Stimulated activated naive CD8-positive, alpha-beta T cell treated with anti-CD3 and anti-CD28 coated beads, Interleukin-15, Interleukin-2, amounts not matched to agents 100 ng/mL and 50 ng/mL, for 24 hours (primary cell): ENCODE results near the gene CEPT1.
"Not testable (repeated sequence)": the region's sequence is repeated elsewhere in the genome, so short reads cannot be mapped to it uniquely, and the experiment has no call there.

ENCODE experiments used
- H3K27ac Mint-ChIP-seq: one replicate; pipeline ENCODE4 v1.8.0; 2021; ENCODE audit warnings: mild to moderate bottlenecking, mixed read lengths
- H3K27me3 Mint-ChIP-seq: one replicate; pipeline ENCODE4 v1.8.0; 2021; ENCODE audit warnings: mixed read lengths
- H3K36me3 Mint-ChIP-seq: one replicate; pipeline ENCODE4 v1.8.0; 2021; ENCODE audit warnings: low read depth, mixed read lengths
- H3K4me1 Mint-ChIP-seq: one replicate; pipeline ENCODE4 v1.8.0; 2021; ENCODE audit warnings: low read depth, mixed read lengths
- H3K4me3 Mint-ChIP-seq: one replicate; pipeline ENCODE4 v1.8.0; 2021; ENCODE audit warnings: mild to moderate bottlenecking, mixed read lengths
- H3K9me3 Mint-ChIP-seq: one replicate; pipeline ENCODE4 v1.8.0; 2021; ENCODE audit warnings: mixed read lengths

Gene CEPT1

DNA sequence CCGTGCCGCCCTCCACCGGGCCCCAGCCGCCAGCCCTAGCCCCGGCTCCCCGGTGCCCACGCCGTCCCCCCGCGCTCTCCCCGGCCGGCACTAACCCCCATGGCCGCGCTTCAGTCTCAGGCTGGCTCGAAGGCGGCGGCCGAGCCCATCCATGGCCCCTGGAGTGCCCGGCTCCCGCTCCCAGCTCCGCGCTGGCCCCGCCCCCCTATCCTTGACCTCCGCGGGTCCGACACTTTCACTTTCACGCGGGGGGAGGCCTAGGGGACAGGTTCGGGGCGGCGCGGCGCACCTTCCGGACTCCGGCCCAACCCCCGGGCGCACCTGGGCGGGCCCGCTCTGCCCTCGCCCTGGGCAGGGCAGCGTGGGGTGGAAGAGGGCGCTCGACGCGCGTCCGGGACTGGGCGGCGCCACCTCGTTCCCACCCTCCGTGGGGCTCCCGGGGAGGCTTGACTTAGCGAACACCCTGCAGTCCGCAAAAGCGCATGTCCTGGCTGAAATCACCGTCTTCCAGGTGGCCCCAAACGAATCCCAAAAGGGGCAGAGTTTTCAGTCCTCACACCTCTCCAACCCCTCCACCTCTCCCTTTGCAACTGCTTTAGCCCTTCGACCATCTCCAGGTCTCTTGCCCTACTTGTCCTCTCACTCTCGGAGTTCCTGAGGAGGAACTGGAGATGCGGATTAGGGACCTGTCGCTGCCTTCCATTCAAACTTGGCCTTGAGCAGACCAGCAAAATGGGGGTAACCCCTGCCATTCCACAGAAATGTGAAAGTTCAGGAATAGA is 64.4 kb downstream of the CEPT1 start:
- Mint-ChIP-seq H3K27me3 (no peaks in the 10 kb centered on the region), H3K27ac (peak overlapping the region; percentile 100)

DNA sequence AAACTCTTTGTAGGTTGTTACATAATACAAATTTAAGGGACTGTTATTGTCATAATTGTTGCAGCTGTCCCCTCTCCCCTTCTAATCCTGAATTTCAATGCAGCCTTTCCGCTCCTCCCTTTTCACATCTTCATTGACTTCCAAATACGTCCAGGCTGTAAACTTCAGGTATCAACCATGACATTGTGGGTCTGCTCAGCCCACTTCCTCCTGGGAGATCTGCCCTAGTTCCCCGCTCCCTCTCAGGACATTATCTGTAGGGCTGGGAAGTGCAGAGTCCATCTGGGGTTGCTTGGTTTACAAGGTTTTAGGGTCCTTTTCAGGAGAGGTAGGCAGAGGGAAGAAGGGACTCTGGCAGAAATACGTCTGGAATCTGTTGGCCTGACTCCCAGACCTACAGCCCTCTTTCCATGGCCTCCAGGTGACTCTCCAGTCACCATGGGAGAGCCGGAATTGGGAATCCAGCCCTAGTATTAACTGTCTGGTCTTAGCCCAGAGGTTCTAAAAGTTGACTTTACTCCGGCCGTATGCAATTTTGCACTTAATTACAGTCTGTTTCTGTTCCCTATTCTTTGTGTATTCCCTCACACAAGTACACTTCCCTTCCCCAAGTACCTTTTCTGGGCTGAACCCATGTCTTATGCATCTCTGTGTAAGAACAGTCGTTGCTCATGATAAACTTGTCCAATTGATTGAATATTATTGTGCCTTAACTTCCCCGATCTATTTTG is 65.1 kb downstream of the CEPT1 start:
- H3K4me3 Mint-ChIP-seq: peak overlapping the region; percentile 98
- no peaks in the 10 kb centered on the region for H3K27me3 Mint-ChIP-seq
- H3K9me3 Mint-ChIP-seq: no peaks in the 10 kb centered on the region
- H3K4me1 Mint-ChIP-seq: peaks cover 79% of the 10 kb centered on the region
- H3K36me3 Mint-ChIP-seq: peaks cover 4% of the 10 kb centered on the region
- H3K27ac Mint-ChIP-seq: peak overlapping the region; percentile 85

More for the DNA sequence above, 64.4 kb downstream of the CEPT1 start:
- H3K4me1 Mint-ChIP-seq: peaks cover 76% of the 10 kb centered on the region
- no peaks in the 10 kb centered on the region for H3K9me3 Mint-ChIP-seq
- peak overlapping the region; percentile 98 for H3K4me3 Mint-ChIP-seq
- peaks cover 11% of the 10 kb centered on the region for H3K36me3 Mint-ChIP-seq

DNA sequence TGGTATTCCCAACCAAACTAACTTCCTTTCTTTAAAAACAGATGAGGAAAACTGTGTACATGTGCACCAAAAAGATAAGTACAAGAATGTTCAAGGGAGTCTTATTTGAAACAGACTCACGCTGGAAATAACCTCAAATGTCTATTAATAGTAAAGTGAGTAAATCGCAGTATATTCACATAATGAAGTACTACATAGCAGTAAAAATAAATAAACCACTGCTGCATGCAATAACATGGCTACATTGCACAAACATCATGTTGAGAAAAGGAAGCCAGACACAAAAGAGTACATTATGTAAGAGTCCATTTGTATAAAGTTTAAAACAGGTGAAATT is 65.7 kb downstream of the CEPT1 start:
- peaks cover 80% of the 10 kb centered on the region for H3K4me1 Mint-ChIP-seq
- no peaks in the 10 kb centered on the region for H3K36me3 Mint-ChIP-seq
- no peaks in the 10 kb centered on the region for H3K9me3 Mint-ChIP-seq
- peak overlapping the region; percentile 25 for H3K4me3 Mint-ChIP-seq
- no peaks in the 10 kb centered on the region for H3K27me3 Mint-ChIP-seq
- peak overlapping the region; percentile 16 for H3K27ac Mint-ChIP-seq

DNA sequence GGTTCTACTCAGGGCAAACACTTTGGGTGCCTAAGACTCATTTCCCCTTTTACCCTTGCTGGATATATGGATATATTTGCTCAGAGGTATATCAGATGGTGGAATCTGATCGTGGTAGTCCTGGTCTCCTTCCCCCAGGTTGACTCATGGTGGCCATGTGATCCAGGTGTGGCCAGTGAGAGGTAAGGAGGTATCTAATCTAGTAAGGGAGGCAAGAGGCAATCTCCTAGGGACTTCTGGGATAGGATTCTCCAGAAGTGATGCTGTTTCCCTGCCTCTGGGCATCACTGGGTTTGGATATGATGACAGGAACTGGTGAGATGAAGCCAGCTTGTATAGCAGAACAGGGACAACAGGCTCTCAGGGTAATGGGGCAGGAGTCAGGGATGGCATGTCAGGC is 68.9 kb downstream of the CEPT1 start:
- Mint-ChIP-seq H3K4me3 (no peak overlapping the region), H3K27ac (no peak overlapping the region), H3K9me3 (no peaks in the 10 kb centered on the region), H3K27me3 (no peaks in the 10 kb centered on the region), H3K36me3 (no peaks in the 10 kb centered on the region), H3K4me1 (peaks cover 81% of the 10 kb centered on the region)

DNA sequence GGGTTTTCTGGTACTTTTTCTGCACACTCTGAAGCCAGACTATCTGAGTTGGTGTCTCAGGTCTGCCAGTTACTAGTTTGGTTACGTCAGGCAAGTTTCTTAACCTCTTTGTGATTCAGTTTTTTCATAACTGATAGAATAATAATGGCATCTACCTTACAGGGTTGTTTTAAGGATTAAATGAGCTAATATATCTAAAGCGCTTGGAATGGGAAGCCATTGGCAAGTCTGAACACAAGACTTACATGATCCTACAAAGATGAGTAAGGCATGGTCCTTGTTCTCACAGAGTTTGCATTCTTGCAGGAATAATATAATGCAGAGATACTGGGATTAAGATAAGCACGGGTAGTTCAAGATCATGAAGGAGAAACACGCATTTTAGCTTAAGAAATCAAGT is 69.6 kb downstream of the CEPT1 start:
- H3K4me3 Mint-ChIP-seq: no peak overlapping the region
- no peaks in the 10 kb centered on the region for H3K9me3 Mint-ChIP-seq
- H3K27me3 Mint-ChIP-seq: no peaks in the 10 kb centered on the region
- H3K27ac Mint-ChIP-seq: no peak overlapping the region
- no peaks in the 10 kb centered on the region for H3K36me3 Mint-ChIP-seq
- H3K4me1 Mint-ChIP-seq: peaks cover 86% of the 10 kb centered on the region

DNA sequence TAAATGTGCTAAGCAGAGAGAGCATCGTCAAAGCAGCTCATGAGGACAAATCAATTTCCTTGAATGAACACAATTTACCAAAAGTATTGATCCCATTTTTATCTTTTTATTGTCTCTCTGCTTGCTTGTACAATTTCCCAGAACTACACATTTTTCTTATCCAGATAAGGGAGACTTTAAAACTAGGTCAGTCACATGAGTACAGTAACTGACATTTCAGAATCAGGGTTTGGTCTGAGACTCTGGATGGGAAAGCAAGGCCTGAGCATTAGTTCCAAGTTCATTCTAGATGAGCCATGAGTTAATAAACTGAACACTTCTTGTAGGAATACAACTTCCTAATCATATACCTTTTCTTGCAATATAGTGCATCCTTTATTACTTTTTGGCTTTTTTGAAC is 71.9 kb downstream of the CEPT1 start:
- no peak overlapping the region for H3K27ac Mint-ChIP-seq
- H3K9me3 Mint-ChIP-seq: no peaks in the 10 kb centered on the region
- no peaks in the 10 kb centered on the region for H3K27me3 Mint-ChIP-seq
- peaks cover 86% of the 10 kb centered on the region for H3K4me1 Mint-ChIP-seq
- H3K36me3 Mint-ChIP-seq: no peaks in the 10 kb centered on the region
- no peak overlapping the region for H3K4me3 Mint-ChIP-seq

DNA sequence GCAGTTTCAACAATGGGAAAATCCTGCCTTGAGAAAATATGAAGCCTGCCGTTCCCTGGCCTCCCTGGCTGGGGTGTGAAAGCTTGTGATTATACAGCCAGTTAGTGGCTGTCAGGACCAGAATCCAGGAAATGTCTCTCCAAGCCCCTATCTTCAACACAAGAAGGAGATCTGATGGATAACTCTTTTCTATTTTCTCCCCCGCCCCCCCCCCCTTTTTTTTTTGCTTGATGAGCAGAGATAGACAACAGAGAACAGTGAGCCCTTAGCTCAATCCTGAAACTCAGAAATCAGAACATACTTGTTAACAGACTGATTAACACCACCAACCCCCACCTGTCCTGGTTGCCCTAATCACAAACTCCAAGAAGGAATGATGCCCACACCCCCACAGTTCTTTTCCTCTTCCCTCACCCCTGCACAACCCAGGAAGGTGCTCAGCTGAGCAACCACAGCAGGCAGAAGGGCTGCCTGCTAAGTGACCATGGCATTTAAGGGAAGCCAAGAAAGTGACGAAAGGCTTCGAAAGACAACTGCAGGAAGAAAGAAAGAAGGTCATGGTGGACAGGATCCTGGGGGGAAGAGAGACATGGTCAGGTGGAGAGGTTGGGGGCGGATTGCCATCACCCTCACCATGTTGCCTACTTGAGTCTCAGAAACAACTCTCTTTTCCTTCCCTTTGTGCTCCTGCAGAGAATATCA is 72.8 kb downstream of the CEPT1 start:
- Mint-ChIP-seq H3K27ac (peak overlapping the region; percentile 92), H3K9me3 (no peaks in the 10 kb centered on the region), H3K27me3 (no peaks in the 10 kb centered on the region), H3K4me3 (peak overlapping the region; percentile 59), H3K36me3 (no peaks in the 10 kb centered on the region), H3K4me1 (peaks cover 87% of the 10 kb centered on the region)

DNA sequence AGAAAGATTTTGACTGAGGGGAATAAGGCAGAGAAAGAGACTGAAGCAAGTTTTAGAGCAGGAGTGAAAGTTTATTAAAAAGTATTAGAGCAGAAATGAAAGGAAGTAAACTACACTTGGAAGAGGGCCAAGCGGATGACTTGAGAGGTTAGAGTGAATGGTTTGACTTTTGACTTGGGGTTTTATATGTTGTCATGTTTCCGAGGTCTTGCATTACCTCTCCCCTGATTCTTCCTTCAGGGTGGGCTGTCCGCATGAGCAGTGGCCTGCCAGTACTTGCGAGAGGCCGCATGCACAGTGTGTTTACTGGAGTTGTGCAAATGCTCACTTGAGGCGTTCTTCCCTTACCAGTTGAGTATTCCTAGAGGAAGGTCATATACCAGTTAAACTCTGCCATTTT is 73.4 kb downstream of the CEPT1 start:
- no peaks in the 10 kb centered on the region for H3K27me3 Mint-ChIP-seq
- peak overlapping the region; percentile 92 for H3K27ac Mint-ChIP-seq
- no peaks in the 10 kb centered on the region for H3K9me3 Mint-ChIP-seq
- peak overlapping the region; percentile 59 for H3K4me3 Mint-ChIP-seq
- no peaks in the 10 kb centered on the region for H3K36me3 Mint-ChIP-seq
- peaks cover 90% of the 10 kb centered on the region for H3K4me1 Mint-ChIP-seq

DNA sequence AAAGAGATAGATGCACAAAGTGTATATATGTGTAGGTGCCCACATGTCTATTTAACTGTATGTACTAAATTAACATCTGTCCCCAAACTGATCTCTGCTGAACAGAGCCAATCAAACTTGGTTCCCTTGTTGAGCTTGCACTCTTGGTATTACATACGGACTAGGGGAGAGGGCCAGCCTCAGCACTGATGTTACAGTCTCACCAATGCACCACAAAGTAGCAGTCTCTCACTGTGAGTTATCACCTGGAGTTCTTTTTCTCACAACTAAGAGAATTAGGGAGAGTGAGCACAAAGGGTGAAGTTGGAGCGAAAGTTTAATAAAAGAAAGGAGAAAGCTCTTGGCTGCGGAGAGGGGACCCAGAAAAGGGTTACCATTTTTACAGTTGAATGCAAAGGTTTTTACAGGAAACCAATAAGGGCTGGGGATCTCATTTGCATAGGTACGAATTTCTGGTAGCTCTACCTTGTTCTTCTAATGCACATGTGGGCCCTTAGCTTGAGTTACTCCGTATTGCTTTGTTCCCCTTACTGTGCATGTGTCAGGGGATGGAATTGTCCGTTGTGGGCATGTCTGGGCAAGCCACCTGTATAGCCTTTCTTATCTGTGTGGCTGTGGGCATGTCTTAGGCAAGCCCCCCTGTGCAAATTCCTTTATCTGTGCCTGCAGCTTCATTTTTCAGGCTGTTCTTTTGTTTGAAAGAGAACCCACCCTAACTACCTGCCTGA is 74.2 kb downstream of the CEPT1 start:
- H3K27me3 Mint-ChIP-seq: no peaks in the 10 kb centered on the region
- no peaks in the 10 kb centered on the region for H3K36me3 Mint-ChIP-seq
- H3K9me3 Mint-ChIP-seq: no peaks in the 10 kb centered on the region
- peak overlapping the region; percentile 83 for H3K4me3 Mint-ChIP-seq
- H3K4me1 Mint-ChIP-seq: peaks cover 96% of the 10 kb centered on the region
- H3K27ac Mint-ChIP-seq: peak overlapping the region; percentile 92

DNA sequence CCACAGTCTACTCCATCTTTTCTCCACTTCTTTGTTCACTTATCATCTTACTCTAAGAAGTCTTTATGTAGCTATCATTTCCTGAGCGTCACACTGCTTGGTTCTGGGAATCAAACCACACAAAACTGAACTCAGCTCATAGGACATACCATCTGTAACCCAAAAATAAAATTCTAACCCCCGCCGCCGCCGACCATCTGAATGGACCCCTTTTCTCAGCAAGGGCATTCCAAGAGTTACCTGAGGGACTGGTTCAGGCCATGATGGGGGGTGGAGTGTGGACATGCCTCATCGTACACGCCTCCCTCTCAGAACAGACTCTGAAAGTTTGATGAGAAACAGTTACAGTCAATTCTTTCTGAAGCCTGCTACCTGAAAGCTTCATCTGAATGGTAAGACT is 74.9 kb downstream of the CEPT1 start:
- peaks cover 97% of the 10 kb centered on the region for H3K4me1 Mint-ChIP-seq
- H3K4me3 Mint-ChIP-seq: peak overlapping the region; percentile 83
- peak overlapping the region; percentile 92 for H3K27ac Mint-ChIP-seq
- H3K9me3 Mint-ChIP-seq: no peaks in the 10 kb centered on the region
- no peaks in the 10 kb centered on the region for H3K27me3 Mint-ChIP-seq
- no peaks in the 10 kb centered on the region for H3K36me3 Mint-ChIP-seq

DNA sequence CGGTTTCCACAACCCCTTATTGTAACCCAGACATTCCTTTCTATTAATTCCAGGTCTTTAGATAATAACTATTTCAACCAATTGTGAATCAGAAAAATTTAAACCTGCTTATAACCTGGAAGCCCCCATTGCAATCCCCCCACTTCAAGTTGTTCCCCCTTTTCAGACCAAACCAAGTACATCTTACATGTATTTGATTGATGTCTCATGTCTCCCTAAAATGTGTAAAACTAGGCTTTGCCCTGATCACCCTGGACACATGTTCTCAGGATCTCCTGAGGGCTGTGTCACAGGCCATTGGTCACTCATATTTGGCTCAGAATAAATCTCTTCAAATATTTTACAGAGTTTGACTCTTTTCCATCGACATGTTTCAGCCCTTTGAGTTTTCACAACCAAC is 75.3 kb downstream of the CEPT1 start:
- Mint-ChIP-seq H3K27ac (peak overlapping the region; percentile 92), H3K4me3 (peak overlapping the region; percentile 83), H3K4me1 (peaks cover 97% of the 10 kb centered on the region)
- not testable (repeated sequence) for H3K27me3 Mint-ChIP-seq, H3K36me3 Mint-ChIP-seq, H3K9me3 Mint-ChIP-seq

DNA sequence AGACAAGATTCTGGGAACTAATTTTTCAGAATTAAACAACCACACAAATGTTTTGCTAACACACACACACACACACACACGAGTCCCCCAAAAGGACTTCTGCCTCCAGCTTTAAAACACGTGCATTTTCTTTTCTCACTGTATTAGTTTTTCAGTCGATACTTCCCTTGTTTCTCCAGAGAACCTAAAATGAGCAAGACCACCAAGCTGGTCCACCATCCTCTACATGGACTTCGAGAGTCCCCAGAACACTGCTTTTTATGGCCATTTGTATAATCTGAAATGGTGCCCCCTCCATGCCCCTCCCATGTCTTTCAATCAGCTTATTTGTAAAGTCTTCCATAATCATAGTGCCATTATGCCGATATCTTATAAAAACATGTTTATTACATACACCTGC is 76.7 kb downstream of the CEPT1 start:
- Mint-ChIP-seq H3K27ac (peak overlapping the region; percentile 92), H3K4me1 (peaks cover 100% of the 10 kb centered on the region), H3K4me3 (peak overlapping the region; percentile 83), H3K27me3 (no peaks in the 10 kb centered on the region), H3K36me3 (no peaks in the 10 kb centered on the region), H3K9me3 (no peaks in the 10 kb centered on the region)

DNA sequence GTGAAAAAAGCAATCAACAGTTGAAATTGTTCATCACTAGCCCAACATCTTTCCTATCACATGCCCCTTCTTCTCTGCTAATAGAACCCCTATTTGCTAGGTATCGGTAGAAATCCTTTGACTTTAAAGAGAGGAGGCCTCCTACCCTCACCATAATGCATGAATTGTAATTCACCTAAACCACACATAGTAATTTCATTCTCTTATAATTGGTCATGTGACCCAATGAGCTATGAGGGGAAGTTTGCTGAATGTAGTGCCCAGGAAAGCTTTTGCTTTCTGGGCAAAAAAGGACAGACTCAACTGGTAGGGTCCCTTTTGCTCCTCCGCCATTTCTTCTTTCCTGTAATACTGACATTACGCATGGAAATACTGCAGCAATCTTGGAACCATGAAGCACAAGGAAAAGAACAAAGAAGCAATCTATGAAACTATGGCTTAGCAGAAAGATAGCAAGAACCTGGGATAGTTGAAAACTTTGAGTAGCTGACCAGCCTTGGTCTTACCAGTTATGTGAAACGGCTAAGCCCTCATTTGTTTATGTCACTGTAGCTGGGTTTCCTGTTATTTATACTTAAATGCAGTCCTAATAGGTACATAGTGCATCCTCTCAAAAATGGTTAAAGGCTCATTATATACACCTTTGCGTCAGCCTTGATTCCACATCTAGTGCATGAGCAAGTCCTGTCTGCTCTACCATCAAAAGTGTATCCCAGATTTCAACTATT is 77.3 kb downstream of the CEPT1 start:
- Mint-ChIP-seq H3K4me3 (peak overlapping the region; percentile 83), H3K4me1 (peaks cover 100% of the 10 kb centered on the region), H3K9me3 (no peaks in the 10 kb centered on the region), H3K27me3 (no peaks in the 10 kb centered on the region), H3K27ac (peak overlapping the region; percentile 92), H3K36me3 (no peaks in the 10 kb centered on the region)
